Measurements from ENCODE around the gene EFNA3.

Gene EFNA3

DNA sequence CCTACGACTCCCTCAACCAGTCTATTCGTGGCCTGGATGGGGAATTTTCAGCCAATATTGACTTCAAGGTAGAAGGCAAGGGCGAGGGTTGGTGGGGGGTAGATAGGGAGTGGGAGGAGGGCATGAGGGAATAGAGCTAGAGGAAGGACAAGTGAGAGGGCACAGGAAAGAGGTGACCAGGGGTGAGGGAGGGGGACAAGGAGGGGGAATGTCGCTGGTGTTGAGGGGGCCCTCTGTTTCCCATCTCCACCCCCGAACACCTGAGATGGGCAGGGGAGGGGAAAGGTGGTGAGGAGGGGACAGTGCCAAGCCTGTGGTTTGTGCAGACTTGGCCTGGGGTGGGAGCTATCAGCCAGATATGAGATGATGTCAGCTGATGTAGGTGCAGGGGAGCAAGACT, 35.8 kb upstream of the EFNA3 start:
- H3K9me3 ChIP-seq (ENCODE audit: control insufficient read depth, insufficient read depth, low read depth, low read length): no peaks in the 10 kb centered on the region
- POLR2A ChIA-PET: no interaction called here
- no peaks in the 10 kb centered on the region for H3K36me3 ChIP-seq (ENCODE audit: control insufficient read depth in 2 of 2, insufficient read depth in 1 of 2, low read length in 2 of 2)
- no peak overlapping the region for H3K27ac ChIP-seq (ENCODE audit: extremely low read depth, low read depth, low read length)
- TF ChIP-seq, protein P1, sequence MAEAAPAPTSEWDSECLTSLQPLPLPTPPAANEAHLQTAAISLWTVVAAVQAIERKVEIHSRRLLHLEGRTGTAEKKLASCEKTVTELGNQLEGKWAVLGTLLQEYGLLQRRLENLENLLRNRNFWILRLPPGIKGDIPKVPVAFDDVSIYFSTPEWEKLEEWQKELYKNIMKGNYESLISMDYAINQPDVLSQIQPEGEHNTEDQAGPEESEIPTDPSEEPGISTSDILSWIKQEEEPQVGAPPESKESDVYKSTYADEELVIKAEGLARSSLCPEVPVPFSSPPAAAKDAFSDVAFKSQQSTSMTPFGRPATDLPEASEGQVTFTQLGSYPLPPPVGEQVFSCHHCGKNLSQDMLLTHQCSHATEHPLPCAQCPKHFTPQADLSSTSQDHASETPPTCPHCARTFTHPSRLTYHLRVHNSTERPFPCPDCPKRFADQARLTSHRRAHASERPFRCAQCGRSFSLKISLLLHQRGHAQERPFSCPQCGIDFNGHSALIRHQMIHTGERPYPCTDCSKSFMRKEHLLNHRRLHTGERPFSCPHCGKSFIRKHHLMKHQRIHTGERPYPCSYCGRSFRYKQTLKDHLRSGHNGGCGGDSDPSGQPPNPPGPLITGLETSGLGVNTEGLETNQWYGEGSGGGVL (tag by site-specific recombination; IDR thresholded peaks at IDR 0.05): peak; percentile 89
- no peak for TF ChIP-seq ZNF354C (tag by site-specific recombination; IDR thresholded peaks at IDR 0.05; ENCODE audit: borderline replicate concordance, low read depth)
- peak; percentile 45; the same call in 1 of the 2 replicates for TF ChIP-seq GLIS1 (tag by site-specific recombination; IDR thresholded peaks at IDR 0.05)
- 0 out of 2 replicates have a peak, but pooled peaks have one; percentile 24 for TF ChIP-seq EGR2 (tag by site-specific recombination; IDR thresholded peaks at IDR 0.05; ENCODE audit: low read depth)
- TF ChIP-seq ZFHX2 (tag by site-specific recombination; conservative IDR thresholded peaks at IDR 0.05): peak; percentile 54; the same call in 1 of the 2 replicates
- CTCF ChIA-PET: interaction anchor here (0.6 to 9.2 kb wide), 7 partner anchors 8 to 126 kb away, joined by 3 to 94 read pairs (median 14); partner anchors contain the start of gene ADAM15
- H3K4me1 ChIP-seq (ENCODE audit: control insufficient read depth, insufficient read depth, low read length): no peaks in the 10 kb centered on the region
- no peak overlapping the region for H3K4me3 ChIP-seq (ENCODE audit: low read depth, low read length)

DNA sequence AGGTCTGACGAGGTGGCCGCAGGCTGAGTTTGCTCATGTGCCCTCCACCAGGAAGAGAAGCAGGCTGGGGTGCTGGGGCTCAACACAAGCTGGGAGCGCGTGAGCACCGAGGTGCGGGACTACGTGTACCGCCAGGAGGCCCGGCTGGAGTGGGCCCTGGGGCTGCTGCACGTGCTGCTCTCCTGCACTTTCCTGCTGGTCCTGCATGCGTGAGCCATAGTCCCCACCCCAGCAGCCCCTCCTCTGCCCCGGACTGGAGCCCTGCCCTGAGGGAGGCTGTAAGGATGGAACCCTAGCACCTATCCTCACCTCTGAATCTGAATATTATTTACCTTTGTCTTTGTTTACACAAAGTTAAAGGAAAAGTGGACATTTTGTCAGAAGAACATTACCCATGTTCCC, 35.3 kb upstream of the EFNA3 start:
- ChIA-PET POLR2A (interaction anchor here (1.7 kb wide), 1 partner anchor 49 kb away, joined by 4 read pairs; no protein-coding TSS in a partner anchor), CTCF (interaction anchor here (0.6 to 9.2 kb wide), 11 partner anchors 8 to 130 kb away, joined by 3 to 94 read pairs (median 13); partner anchors contain the start of genes ADAM15 and KRTCAP2)
- TF ChIP-seq ZNF560 (tag by site-specific recombination; IDR thresholded peaks at IDR 0.05; ENCODE audit: borderline replicate concordance): no peak
- TF ChIP-seq, protein P2, sequence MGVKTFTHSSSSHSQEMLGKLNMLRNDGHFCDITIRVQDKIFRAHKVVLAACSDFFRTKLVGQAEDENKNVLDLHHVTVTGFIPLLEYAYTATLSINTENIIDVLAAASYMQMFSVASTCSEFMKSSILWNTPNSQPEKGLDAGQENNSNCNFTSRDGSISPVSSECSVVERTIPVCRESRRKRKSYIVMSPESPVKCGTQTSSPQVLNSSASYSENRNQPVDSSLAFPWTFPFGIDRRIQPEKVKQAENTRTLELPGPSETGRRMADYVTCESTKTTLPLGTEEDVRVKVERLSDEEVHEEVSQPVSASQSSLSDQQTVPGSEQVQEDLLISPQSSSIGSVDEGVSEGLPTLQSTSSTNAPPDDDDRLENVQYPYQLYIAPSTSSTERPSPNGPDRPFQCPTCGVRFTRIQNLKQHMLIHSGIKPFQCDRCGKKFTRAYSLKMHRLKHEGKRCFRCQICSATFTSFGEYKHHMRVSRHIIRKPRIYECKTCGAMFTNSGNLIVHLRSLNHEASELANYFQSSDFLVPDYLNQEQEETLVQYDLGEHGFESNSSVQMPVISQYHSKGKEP (tag by site-specific recombination; IDR thresholded peaks at IDR 0.05): 0 out of 2 replicates have a peak, but pooled peaks have one; percentile 19
- H3K4me1 ChIP-seq (ENCODE audit: control insufficient read depth, insufficient read depth, low read length): no peaks in the 10 kb centered on the region
- no peaks in the 10 kb centered on the region for H3K9me3 ChIP-seq (ENCODE audit: control insufficient read depth, insufficient read depth, low read depth, low read length)
- H3K36me3 ChIP-seq (ENCODE audit: control insufficient read depth in 2 of 2, insufficient read depth in 1 of 2, low read length in 2 of 2): no peaks in the 10 kb centered on the region
- H3K27ac ChIP-seq (ENCODE audit: extremely low read depth, low read depth, low read length): no peak overlapping the region
- no peak overlapping the region for H3K4me3 ChIP-seq (ENCODE audit: low read depth, low read length)

DNA sequence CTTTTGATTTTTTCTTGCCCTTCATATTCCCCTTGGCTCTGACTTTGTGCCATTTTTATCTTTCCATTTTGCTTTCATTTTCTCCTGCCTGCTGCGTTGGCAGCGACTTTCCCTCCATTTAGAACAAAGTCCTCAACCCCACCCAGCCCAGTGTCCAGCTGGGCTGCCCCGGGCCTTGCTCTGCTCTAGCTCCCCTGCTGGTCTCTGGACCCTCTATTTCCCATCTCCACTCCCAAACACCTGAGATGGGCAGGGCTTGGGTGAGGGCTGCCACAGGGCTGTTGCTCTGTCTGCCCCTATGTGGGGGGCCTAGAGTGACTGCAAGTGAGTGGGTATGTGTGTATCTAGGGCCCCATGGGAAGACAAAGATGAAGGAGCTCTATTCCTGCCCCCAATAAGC, 34.8 kb upstream of the EFNA3 start:
- Histone ChIP-seq H3K9me3 (ENCODE audit: control insufficient read depth, insufficient read depth, low read depth, low read length) (no peaks in the 10 kb centered on the region), H3K27ac (ENCODE audit: extremely low read depth, low read depth, low read length) (no peak overlapping the region), H3K36me3 (ENCODE audit: control insufficient read depth in 2 of 2, insufficient read depth in 1 of 2, low read length in 2 of 2) (no peaks in the 10 kb centered on the region), H3K4me1 (ENCODE audit: control insufficient read depth, insufficient read depth, low read length) (no peaks in the 10 kb centered on the region), H3K4me3 (ENCODE audit: low read depth, low read length) (no peak overlapping the region)
- CTCF ChIA-PET: interaction anchor here (0.6 to 9.2 kb wide), 17 partner anchors 10 to 484 kb away, joined by 3 to 94 read pairs (median 7); partner anchors contain the start of genes DCST1, DCST2, EFNA4 and KRTCAP2
- POLR2A ChIA-PET: interaction anchor here (1.7 kb wide), 1 partner anchor 49 kb away, joined by 4 read pairs; no protein-coding TSS in a partner anchor
- TF ChIP-seq ZNF514 (tag by site-specific recombination; IDR thresholded peaks at IDR 0.05) (no peak), GLIS1 (tag by site-specific recombination; IDR thresholded peaks at IDR 0.05) (peak; percentile 75; the same call in 1 of the 2 replicates), GFI1B (tag by site-specific recombination; IDR thresholded peaks at IDR 0.05) (no peak), ZNF600 (tag by site-specific recombination; IDR thresholded peaks at IDR 0.05) (no peak), PRDM1 (tag by site-specific recombination; IDR thresholded peaks at IDR 0.05) (0 out of 2 replicates have a peak, but pooled peaks have one; percentile 22)
- TF ChIP-seq, protein P3, sequence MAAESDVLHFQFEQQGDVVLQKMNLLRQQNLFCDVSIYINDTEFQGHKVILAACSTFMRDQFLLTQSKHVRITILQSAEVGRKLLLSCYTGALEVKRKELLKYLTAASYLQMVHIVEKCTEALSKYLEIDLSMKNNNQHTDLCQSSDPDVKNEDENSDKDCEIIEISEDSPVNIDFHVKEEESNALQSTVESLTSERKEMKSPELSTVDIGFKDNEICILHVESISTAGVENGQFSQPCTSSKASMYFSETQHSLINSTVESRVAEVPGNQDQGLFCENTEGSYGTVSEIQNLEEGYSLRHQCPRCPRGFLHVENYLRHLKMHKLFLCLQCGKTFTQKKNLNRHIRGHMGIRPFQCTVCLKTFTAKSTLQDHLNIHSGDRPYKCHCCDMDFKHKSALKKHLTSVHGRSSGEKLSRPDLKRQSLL (tag by site-specific recombination; IDR thresholded peaks at IDR 0.05): no peak

Measured in HEK293 (cell line).